ENCODE data around the gene FZD4.
"Not testable (repeated sequence)": the region's sequence is repeated elsewhere in the genome, so short reads cannot be mapped to it uniquely, and the experiment has no call there.

FZD4 gene

GRCh38 chr11:86937193-86937806 is 17.9 kb downstream of the FZD4 start:
- not testable (repeated sequence) for DNase-seq

GRCh38 chr11:86934926-86935579 is 20.1 kb downstream of the FZD4 start:
- no peak for DNase-seq

GRCh38 chr11:86934582-86934900 is 20.7 kb downstream of the FZD4 start:
- no peak for DNase-seq

GRCh38 chr11:86933891-86934581 is 21.2 kb downstream of the FZD4 start:
- no peak for DNase-seq

- DNase-seq = no peak
Measured at GRCh38 chr11:86932924-86933875, 22.0 kb downstream of the FZD4 start.

GRCh38 chr11:86932259-86932585 is 23.0 kb downstream of the FZD4 start:
- DNase-seq = no peak

GRCh38 chr11:86931548-86932258 is 23.5 kb downstream of the FZD4 start:
- no peak for DNase-seq

GRCh38 chr11:86930957-86931547 is 24.1 kb downstream of the FZD4 start:
- no peak for DNase-seq

GRCh38 chr11:86926975-86927374 is 28.2 kb downstream of the FZD4 start:
- no peak for DNase-seq

- DNase-seq = no peak
Measured at GRCh38 chr11:86923999-86924766, 31.0 kb downstream of the FZD4 start.

- DNase-seq = no peak
Measured at GRCh38 chr11:86922225-86922624, 33.0 kb downstream of the FZD4 start.

- peak in 1 of 5 donors; percentile 40 for DNase-seq
Measured at GRCh38 chr11:86919557-86920210, 35.5 kb downstream of the FZD4 start.

GRCh38 chr11:86918973-86919372 is 36.2 kb downstream of the FZD4 start:
- DNase-seq = no peak

- no peak for DNase-seq
Measured at GRCh38 chr11:86918496-86918895, 36.7 kb downstream of the FZD4 start.

GRCh38 chr11:86917589-86917988 is 37.6 kb downstream of the FZD4 start:
- DNase-seq = no peak

- peak in 1 of 5 donors; percentile 23 for DNase-seq
Measured at GRCh38 chr11:86916330-86916729, 38.9 kb downstream of the FZD4 start.

GRCh38 chr11:86915850-86916249 is 39.3 kb downstream of the FZD4 start:
- not testable (repeated sequence) for DNase-seq

- DNase-seq = no peak
Measured at GRCh38 chr11:86914865-86915519, 40.2 kb downstream of the FZD4 start.

- DNase-seq = no peak
Measured at GRCh38 chr11:86912238-86912637, 43.0 kb downstream of the FZD4 start.

GRCh38 chr11:86910592-86910991 is 44.6 kb downstream of the FZD4 start:
- DNase-seq = no peak
